Thyroid gland (tissue), 4 donors: ENCODE results near the gene TOLLIP.

ENCODE experiments used
- CTCF ChIP-seq, 6 experiments: fragments of 200-600 bp in 3 of 6; fragments of 450-650 bp in 3 of 6; sonication (generic) in 3 of 6; IDR thresholded peaks; one replicate each; pipeline ENCODE4 v1.5.1; 2016 to 2019; ENCODE audit warnings: antibody characterized with exemption in 6 of 6, mild to moderate bottlenecking in 2 of 6, inconsistent platforms in 1 of 6, moderate library complexity in 1 of 6
- POLR2A ChIP-seq, 2 donors: fragments of 450-650 bp; IDR thresholded peaks; one replicate each; pipeline ENCODE4 v1.6.1; 2017; ENCODE audit warnings: antibody characterized with exemption in 2 of 2, mild to moderate bottlenecking in 2 of 2, moderate library complexity in 1 of 2

- no peak for TF ChIP-seq CTCF (IDR thresholded peaks at IDR 0.05)
- TF ChIP-seq POLR2A (IDR thresholded peaks at IDR 0.05), result no peak
Observed at GRCh38 chr11:1238767-1239595, 70.5 kb downstream of the TOLLIP start.
